ENCODE data around the gene PIR. TPM values are rescaled to one million over a fixed set of nuclear protein-coding genes. Genes with fewer than 3 reads are reported as not detected.

The PIR gene
- total RNA-seq, 4 donors from 2014 or later: 4.4 to 24.4 (median 14.7) TPM

GRCh38 chrX:15366506-15367352 is 126.4 kb downstream of the PIR start:
- no peaks in the 10 kb centered on the region for H3K36me3 ChIP-seq
- no peak overlapping the region for H3K4me3 ChIP-seq
- no peaks in the 10 kb centered on the region for H3K27me3 ChIP-seq
- no peaks in the 10 kb centered on the region for H3K9me3 ChIP-seq
- no peak for TF ChIP-seq EP300 (IDR thresholded peaks at IDR 0.05)
- no peak for TF ChIP-seq POLR2A (IDR thresholded peaks at IDR 0.05)
- TF ChIP-seq CTCF (IDR thresholded peaks at IDR 0.05): no peak
- TF ChIP-seq POLR2AphosphoS5 (IDR thresholded peaks at IDR 0.05): no peak
- no peaks in the 10 kb centered on the region for H3K4me1 ChIP-seq
- WGBS: 63% methylated on average over 9 of the region's 9 CpGs
- DNase-seq (ENCODE audit: low spot score in 2 of 2): no peak
- H3K27ac ChIP-seq: no peak overlapping the region

GRCh38 chrX:15359701-15360100 is 133.4 kb downstream of the PIR start:
- Histone ChIP-seq H3K36me3 (no peaks in the 10 kb centered on the region), H3K4me3 (no peak overlapping the region), H3K27me3 (no peaks in the 10 kb centered on the region), H3K4me1 (no peaks in the 10 kb centered on the region), H3K9me3 (no peaks in the 10 kb centered on the region), H3K27ac (no peak overlapping the region)
- WGBS: 40% methylated on average over 2 of the region's 2 CpGs
- TF ChIP-seq CTCF (IDR thresholded peaks at IDR 0.05): no peak
- TF ChIP-seq EP300 (IDR thresholded peaks at IDR 0.05): no peak
- TF ChIP-seq POLR2AphosphoS5 (IDR thresholded peaks at IDR 0.05): no peak
- TF ChIP-seq POLR2A (IDR thresholded peaks at IDR 0.05): no peak
- no peak for DNase-seq (ENCODE audit: low spot score in 2 of 2)

GRCh38 chrX:15358533-15358932 is 134.6 kb downstream of the PIR start:
- H3K4me3 ChIP-seq: no peak overlapping the region
- H3K4me1 ChIP-seq: no peaks in the 10 kb centered on the region
- DNase-seq (ENCODE audit: low spot score in 2 of 2): no peak
- H3K36me3 ChIP-seq: no peaks in the 10 kb centered on the region
- WGBS: 77% methylated on average over 2 of the region's 2 CpGs
- no peak overlapping the region for H3K27ac ChIP-seq
- H3K27me3 ChIP-seq: no peaks in the 10 kb centered on the region
- no peaks in the 10 kb centered on the region for H3K9me3 ChIP-seq
- no peak for TF ChIP-seq EP300 (IDR thresholded peaks at IDR 0.05)
- no peak for TF ChIP-seq CTCF (IDR thresholded peaks at IDR 0.05)
- TF ChIP-seq POLR2A (IDR thresholded peaks at IDR 0.05): no peak
- TF ChIP-seq POLR2AphosphoS5 (IDR thresholded peaks at IDR 0.05): no peak

- H3K9me3 ChIP-seq: no peaks in the 10 kb centered on the region
- no peaks in the 10 kb centered on the region for H3K27me3 ChIP-seq
- H3K4me1 ChIP-seq: no peaks in the 10 kb centered on the region
- 31% methylated on average over 1 of the region's 1 CpG for WGBS
- H3K27ac ChIP-seq: no peak overlapping the region
- no peak for DNase-seq (ENCODE audit: low spot score in 2 of 2)
- no peak overlapping the region for H3K4me3 ChIP-seq
- H3K36me3 ChIP-seq: no peaks in the 10 kb centered on the region
- no peak for TF ChIP-seq EP300 (IDR thresholded peaks at IDR 0.05)
- TF ChIP-seq CTCF (IDR thresholded peaks at IDR 0.05): no peak
- TF ChIP-seq POLR2A (IDR thresholded peaks at IDR 0.05): no peak
- TF ChIP-seq POLR2AphosphoS5 (IDR thresholded peaks at IDR 0.05): no peak
These were observed 136.7 kb downstream of the PIR start for GRCh38 chrX:15356444-15356843.

- TF ChIP-seq CTCF (IDR thresholded peaks at IDR 0.05) (no peak), POLR2AphosphoS5 (IDR thresholded peaks at IDR 0.05) (no peak), EP300 (IDR thresholded peaks at IDR 0.05) (no peak), POLR2A (IDR thresholded peaks at IDR 0.05) (no peak)
- 64% methylated on average over 8 of the region's 8 CpGs for WGBS
- Histone ChIP-seq H3K27ac (no peak overlapping the region), H3K4me1 (no peaks in the 10 kb centered on the region), H3K4me3 (no peak overlapping the region), H3K9me3 (no peaks in the 10 kb centered on the region), H3K27me3 (no peaks in the 10 kb centered on the region), H3K36me3 (no peaks in the 10 kb centered on the region)
- no peak for DNase-seq (ENCODE audit: low spot score in 2 of 2)
These were observed 142.7 kb downstream of the PIR start for GRCh38 chrX:15350329-15350996.
